SK-N-DZ (cell line): Measurements from ENCODE around the gene LOXL1. TPM values are rescaled to one million over a fixed set of nuclear protein-coding genes. Genes with fewer than 3 reads are reported as not detected.
A peak's percentile ranks its signal among the peaks of the same experiment; 100 is the strongest.

Experiments used
- DNase-seq: peaks from one replicate; pipeline ENCODE4 v3.0.0-alpha.2; 2015; ENCODE audit warnings: low spot score
- polyA plus RNA-seq, 2 experiments: library from polyadenylated mRNA; depleted of rRNA; stranded (reverse); fragments of >200 nt; gene quantifications; 2 replicates each; pipeline ENCODE4 v1.2.3, GENCODE V29; 2014

LOXL1 gene
- 29.4 and 31.5 TPM in 2 replicates for polyA plus RNA-seq (2014; cell fraction: cytosol; rRNA removed)
- polyA plus RNA-seq (2014; cell fraction: nucleus; rRNA removed) = 24.0 and 26.1 TPM in 2 replicates

GRCh38 chr15:73926219-73927002, at the start of gene LOXL1:
LOXL1 (plus strand) TSS chr15:73926462; CDS start chr15:73926784, 322 bp downstream.
- peak; percentile 78 for DNase-seq

- DNase-seq = no peak
Observed at GRCh38 chr15:73879426-73879825, 46.8 kb upstream of the LOXL1 start.

GRCh38 chr15:73881579-73882320, 44.5 kb upstream of the LOXL1 start:
- DNase-seq = no peak

GRCh38 chr15:73882761-73883419, 43.4 kb upstream of the LOXL1 start:
- no peak for DNase-seq

- no peak for DNase-seq
Observed at GRCh38 chr15:73884159-73884558, 42.1 kb upstream of the LOXL1 start.

GRCh38 chr15:73885954-73886700, 40.1 kb upstream of the LOXL1 start:
- DNase-seq = no peak

- no peak for DNase-seq
Observed at GRCh38 chr15:73886717-73887345, 39.4 kb upstream of the LOXL1 start.

- DNase-seq = no peak
Observed at GRCh38 chr15:73887481-73887880, 38.8 kb upstream of the LOXL1 start.

- DNase-seq = no peak
Observed at GRCh38 chr15:73888224-73889041, 37.8 kb upstream of the LOXL1 start.

GRCh38 chr15:73889053-73889761, 37.1 kb upstream of the LOXL1 start:
- DNase-seq = no peak

- no peak for DNase-seq
Observed at GRCh38 chr15:73889762-73890124, 36.5 kb upstream of the LOXL1 start.

GRCh38 chr15:73891328-73892315, 34.6 kb upstream of the LOXL1 start:
- DNase-seq = no peak

GRCh38 chr15:73892446-73893226, 33.6 kb upstream of the LOXL1 start:
- no peak for DNase-seq

GRCh38 chr15:73894133-73894814, 32.0 kb upstream of the LOXL1 start:
- no peak for DNase-seq

GRCh38 chr15:73897441-73898261, 28.6 kb upstream of the LOXL1 start:
- DNase-seq = peak; percentile 53
